Panc1 (cell line): ENCODE measurements around the gene FAM216A. TPM values are rescaled to one million over a fixed set of nuclear protein-coding genes. Genes with fewer than 3 reads are reported as not detected.

Source experiments
- ATAC-seq: fragments of 200-7000 bp; cut with Tn5 transposase; 2 replicates; pipeline ENCODE4 v1.9.1; 2020; ENCODE audit warnings: mild to moderate bottlenecking, moderate library complexity
- BruUV-seq: library from RNA; stranded (reverse); fragments of 400-500 nt; replicated peaks from 2 replicates; lab custom pipeline; 2021; lab: Mats Ljungman, UMichigan
- CTCF ChIA-PET: fragments of 300-600 bp; sonication (Branson Sonifier 250); formaldehyde crosslinking; loops from one replicate; lab custom pipeline; 2022; ENCODE audit warnings: antibody characterized with exemption; lab: Charles Lee
- POLR2A ChIA-PET: fragments of 300-600 bp; sonication (Branson Sonifier 250); formaldehyde crosslinking; loops from one replicate; lab custom pipeline; 2022; ENCODE audit warnings: antibody characterized with exemption; lab: Charles Lee
- DNase-seq: peaks from one replicate; pipeline ENCODE4 v3.0.0-alpha.2; 2010; ENCODE audit warnings: low read depth, low spot score
- H3K27ac ChIP-seq: 2 replicates; pipeline ENCODE4 v1.5.1; 2011; ENCODE audit warnings: mild to moderate bottlenecking, low read length, inconsistent platforms
- H3K27me3 ChIP-seq: fragments of 200-500 bp; sonication (Bioruptor generic); 2 replicates; pipeline ENCODE4 v1.6.0; 2014; ENCODE audit warnings: low read length, inconsistent platforms; ENCODE audit not compliant: control insufficient read depth, insufficient read depth
- H3K36me3 ChIP-seq: fragments of 200-500 bp; sonication (Bioruptor generic); 2 replicates; pipeline ENCODE4 v1.5.1; 2014; ENCODE audit warnings: inconsistent platforms, mild to moderate bottlenecking, low read length, moderate library complexity; ENCODE audit not compliant: control insufficient read depth, insufficient read depth
- H3K4me1 ChIP-seq: 2 replicates; pipeline ENCODE4 v1.5.1; 2011; ENCODE audit warnings: inconsistent platforms, mild to moderate bottlenecking, low read length, moderate library complexity; ENCODE audit not compliant: control insufficient read depth, insufficient read depth
- H3K4me3 ChIP-seq, 2 experiments: 2 replicates each; pipeline ENCODE4 v1.5.1; 2011 to 2012; ENCODE audit warnings: low read depth in 2 of 2, low read length in 2 of 2, mild to moderate bottlenecking in 2 of 2, inconsistent platforms in 1 of 2, moderate library complexity in 1 of 2
- H3K9me3 ChIP-seq: fragments of 200-500 bp; sonication (Bioruptor generic); 2 replicates; pipeline ENCODE4 v1.5.1; 2014; ENCODE audit warnings: low read depth, mild to moderate bottlenecking, inconsistent platforms, low read length, moderate library complexity; ENCODE audit not compliant: control insufficient read depth, insufficient read depth
- POLR2AphosphoS5 ChIP-seq: IDR thresholded peaks from 2 replicates; pipeline ENCODE4 v1.6.1; 2012; ENCODE audit warnings: mild to moderate bottlenecking, low read depth, low read length, moderate library complexity
- SIN3A ChIP-seq: IDR thresholded peaks from 2 replicates; pipeline ENCODE4 v1.6.1; 2012; ENCODE audit warnings: low read depth, mild to moderate bottlenecking, low read length, moderate library complexity, borderline replicate concordance; ENCODE audit not compliant: insufficient read depth
- TCF7L2 ChIP-seq: IDR thresholded peaks from 2 replicates; pipeline ENCODE4 v1.6.1; 2011; ENCODE audit warnings: mild to moderate bottlenecking, low read depth, low read length, inconsistent platforms
- in situ Hi-C: cut with HindIII; loops from 2 replicates; pipeline ENCODE4 v1.10.0; 2016; ENCODE audit warnings: low sequenced_read_pairs, low pct_unique_long_range_greater_than_20kb
- intact Hi-C: fragments of 100-400 bp; cut with micrococcal nuclease; formaldehyde crosslinking; loops from one replicate; pipeline ENCODE4 v1.10.0; 2022; ENCODE audit not compliant: unreplicated experiment
- total RNA-seq: library from RNA; stranded (reverse); gene quantifications from one replicate; pipeline ENCODE4 v1.2.1, GENCODE V29; 2021; ENCODE audit not compliant: unreplicated experiment
- TF ChIP-seq, protein P1 (sequence below), 2 experiments: IDR thresholded peaks; 2 replicates each; pipeline ENCODE4 v1.6.1; 2011 to 2012; ENCODE audit warnings: low read depth in 2 of 2, control low read depth in 1 of 2, low read length in 1 of 2, mild to moderate bottlenecking in 1 of 2, moderate library complexity in 1 of 2; ENCODE audit not compliant: insufficient read depth in 1 of 2
- TF ChIP-seq, protein P2 (sequence below): fragments of 450-650 bp; IDR thresholded peaks from 2 replicates; pipeline ENCODE4 v1.5.1; 2017; ENCODE audit warnings: mild to moderate bottlenecking

FAM216A gene
- total RNA-seq, 1 experiment from 2014 or later = 22.3 TPM

DNA sequence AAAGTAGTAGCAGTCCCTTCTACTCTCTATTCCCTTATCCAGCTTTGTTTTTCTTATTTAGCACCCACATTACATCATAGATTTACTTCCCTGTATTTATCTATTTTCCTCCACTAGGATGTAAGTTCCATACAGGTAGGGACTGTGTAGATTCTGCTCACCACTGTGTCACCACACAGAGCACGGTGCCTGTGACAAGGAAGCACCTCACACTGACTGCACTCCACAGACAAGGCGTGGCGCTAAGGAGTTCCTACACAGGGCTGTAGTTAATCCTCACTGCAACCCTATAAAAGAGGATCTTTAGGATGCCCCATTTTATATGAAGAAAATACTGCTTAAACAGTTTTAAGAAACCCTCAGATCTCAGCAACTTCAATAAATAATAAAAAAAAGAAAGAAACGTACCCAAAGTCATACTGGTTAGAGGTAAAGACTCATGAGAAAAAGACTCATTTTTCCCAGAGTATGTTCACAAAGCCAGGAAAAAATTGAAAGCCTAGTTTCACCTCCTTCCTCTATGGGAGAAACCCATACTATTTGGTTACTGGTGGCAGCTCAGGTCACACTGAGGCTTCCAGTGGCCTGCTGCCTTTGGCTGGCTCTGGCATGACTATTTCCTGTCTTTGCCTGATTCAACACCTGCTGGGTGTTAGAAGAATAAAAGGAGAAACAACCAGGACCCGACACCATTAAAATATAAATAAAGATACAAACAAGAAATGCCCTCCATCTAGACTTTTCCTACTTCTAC lies 70.4 kb downstream of the FAM216A start:
- Histone ChIP-seq H3K36me3 (peaks cover 8% of the 10 kb centered on the region; the same call in 1 of the 2 replicates), H3K4me1 (no peaks in the 10 kb centered on the region), H3K4me3 (no peak overlapping the region), H3K9me3 (no peaks in the 10 kb centered on the region), H3K27ac (no peak overlapping the region), H3K27me3 (no peaks in the 10 kb centered on the region)
- ChIA-PET CTCF (no interaction called here), POLR2A (no interaction called here)
- in situ Hi-C loops = no loop called here
- TF ChIP-seq, protein P1, sequence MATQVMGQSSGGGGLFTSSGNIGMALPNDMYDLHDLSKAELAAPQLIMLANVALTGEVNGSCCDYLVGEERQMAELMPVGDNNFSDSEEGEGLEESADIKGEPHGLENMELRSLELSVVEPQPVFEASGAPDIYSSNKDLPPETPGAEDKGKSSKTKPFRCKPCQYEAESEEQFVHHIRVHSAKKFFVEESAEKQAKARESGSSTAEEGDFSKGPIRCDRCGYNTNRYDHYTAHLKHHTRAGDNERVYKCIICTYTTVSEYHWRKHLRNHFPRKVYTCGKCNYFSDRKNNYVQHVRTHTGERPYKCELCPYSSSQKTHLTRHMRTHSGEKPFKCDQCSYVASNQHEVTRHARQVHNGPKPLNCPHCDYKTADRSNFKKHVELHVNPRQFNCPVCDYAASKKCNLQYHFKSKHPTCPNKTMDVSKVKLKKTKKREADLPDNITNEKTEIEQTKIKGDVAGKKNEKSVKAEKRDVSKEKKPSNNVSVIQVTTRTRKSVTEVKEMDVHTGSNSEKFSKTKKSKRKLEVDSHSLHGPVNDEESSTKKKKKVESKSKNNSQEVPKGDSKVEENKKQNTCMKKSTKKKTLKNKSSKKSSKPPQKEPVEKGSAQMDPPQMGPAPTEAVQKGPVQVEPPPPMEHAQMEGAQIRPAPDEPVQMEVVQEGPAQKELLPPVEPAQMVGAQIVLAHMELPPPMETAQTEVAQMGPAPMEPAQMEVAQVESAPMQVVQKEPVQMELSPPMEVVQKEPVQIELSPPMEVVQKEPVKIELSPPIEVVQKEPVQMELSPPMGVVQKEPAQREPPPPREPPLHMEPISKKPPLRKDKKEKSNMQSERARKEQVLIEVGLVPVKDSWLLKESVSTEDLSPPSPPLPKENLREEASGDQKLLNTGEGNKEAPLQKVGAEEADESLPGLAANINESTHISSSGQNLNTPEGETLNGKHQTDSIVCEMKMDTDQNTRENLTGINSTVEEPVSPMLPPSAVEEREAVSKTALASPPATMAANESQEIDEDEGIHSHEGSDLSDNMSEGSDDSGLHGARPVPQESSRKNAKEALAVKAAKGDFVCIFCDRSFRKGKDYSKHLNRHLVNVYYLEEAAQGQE (IDR thresholded peaks at IDR 0.05; ENCODE audit: insufficient read depth in 1 of 2, low read depth in 2 of 2, low read length in 1 of 2) = no peak
- no peak for TF ChIP-seq SIN3A
- no peak for TF ChIP-seq POLR2AphosphoS5
- no peak for TF ChIP-seq TCF7L2
- TF ChIP-seq, protein P2, sequence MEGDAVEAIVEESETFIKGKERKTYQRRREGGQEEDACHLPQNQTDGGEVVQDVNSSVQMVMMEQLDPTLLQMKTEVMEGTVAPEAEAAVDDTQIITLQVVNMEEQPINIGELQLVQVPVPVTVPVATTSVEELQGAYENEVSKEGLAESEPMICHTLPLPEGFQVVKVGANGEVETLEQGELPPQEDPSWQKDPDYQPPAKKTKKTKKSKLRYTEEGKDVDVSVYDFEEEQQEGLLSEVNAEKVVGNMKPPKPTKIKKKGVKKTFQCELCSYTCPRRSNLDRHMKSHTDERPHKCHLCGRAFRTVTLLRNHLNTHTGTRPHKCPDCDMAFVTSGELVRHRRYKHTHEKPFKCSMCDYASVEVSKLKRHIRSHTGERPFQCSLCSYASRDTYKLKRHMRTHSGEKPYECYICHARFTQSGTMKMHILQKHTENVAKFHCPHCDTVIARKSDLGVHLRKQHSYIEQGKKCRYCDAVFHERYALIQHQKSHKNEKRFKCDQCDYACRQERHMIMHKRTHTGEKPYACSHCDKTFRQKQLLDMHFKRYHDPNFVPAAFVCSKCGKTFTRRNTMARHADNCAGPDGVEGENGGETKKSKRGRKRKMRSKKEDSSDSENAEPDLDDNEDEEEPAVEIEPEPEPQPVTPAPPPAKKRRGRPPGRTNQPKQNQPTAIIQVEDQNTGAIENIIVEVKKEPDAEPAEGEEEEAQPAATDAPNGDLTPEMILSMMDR = no peak
- ATAC-seq (no peak), DNase-seq (no peak)
- BruUV-seq = no TSS peak
- intact Hi-C loops = no loop called here

Other genes starting within 250 kb of the FAM216A start
- gene ATP2A2, start 187.6 kb upstream of the FAM216A start, total RNA-seq = 286 TPM
- gene ANAPC7, start 65.1 kb upstream of the FAM216A start, total RNA-seq = 85.8 TPM
- 319 TPM for gene ARPC3, start 18.5 kb upstream of the FAM216A start, total RNA-seq
- 39.0 TPM for gene GPN3, start 588 bp upstream of the FAM216A start, total RNA-seq
- 128 TPM for gene VPS29, start 33.3 kb downstream of the FAM216A start, total RNA-seq
- gene RAD9B, start 33.5 kb downstream of the FAM216A start, total RNA-seq = 0.98 TPM
- 18.4 TPM for gene PPTC7, start 114.5 kb downstream of the FAM216A start, total RNA-seq
- gene TCTN1, start 145.3 kb downstream of the FAM216A start, total RNA-seq = 28.5 TPM
- gene HVCN1, start 220.3 kb downstream of the FAM216A start, total RNA-seq = 0.87 TPM